ENCODE measurements around the gene MOB2.
"Not testable (repeated sequence)": the region's sequence is repeated elsewhere in the genome, so short reads cannot be mapped to it uniquely, and the experiment has no call there.

The MOB2 gene

DNA sequence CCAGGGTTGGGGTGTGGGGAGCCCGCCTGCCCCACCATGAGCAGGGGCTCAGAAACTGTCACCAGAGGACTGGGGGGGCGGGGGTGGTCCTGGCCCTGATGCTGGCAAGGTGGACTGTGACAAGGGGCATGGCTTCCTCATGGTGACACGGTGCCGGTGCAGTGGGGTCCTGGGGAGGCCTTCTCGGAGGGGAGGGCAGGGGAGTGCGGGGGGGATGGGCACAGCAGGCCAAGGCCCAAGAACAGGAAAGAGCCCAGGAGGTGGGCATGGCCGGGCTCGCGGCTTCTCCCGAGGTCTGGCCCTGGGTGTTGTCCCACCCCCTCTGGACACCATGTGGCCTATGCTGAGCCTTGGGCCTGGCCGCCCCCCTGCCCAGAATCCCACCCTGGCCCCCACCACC is 47.2 kb downstream of the MOB2 start:
- DNase-seq, result no peak

DNA sequence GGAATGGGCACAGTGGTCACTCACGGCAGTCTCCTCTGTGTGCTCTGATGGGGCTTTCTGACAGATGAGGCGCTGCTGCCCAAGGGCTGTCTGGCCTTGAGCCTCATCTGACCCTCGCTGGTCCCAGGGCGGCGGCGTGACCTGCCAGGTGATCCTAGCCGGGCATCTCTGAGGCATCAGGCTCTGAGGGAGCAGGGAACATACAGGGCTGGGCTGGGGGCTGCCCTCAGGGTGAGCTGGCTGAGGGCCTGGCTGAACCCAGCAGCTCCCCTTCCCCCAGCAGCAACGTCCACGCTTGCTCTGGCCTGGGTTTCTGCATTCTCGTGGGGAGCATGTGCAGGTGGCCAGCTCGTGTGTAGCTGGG is 47.6 kb downstream of the MOB2 start:
- DNase-seq, result no peak

DNA sequence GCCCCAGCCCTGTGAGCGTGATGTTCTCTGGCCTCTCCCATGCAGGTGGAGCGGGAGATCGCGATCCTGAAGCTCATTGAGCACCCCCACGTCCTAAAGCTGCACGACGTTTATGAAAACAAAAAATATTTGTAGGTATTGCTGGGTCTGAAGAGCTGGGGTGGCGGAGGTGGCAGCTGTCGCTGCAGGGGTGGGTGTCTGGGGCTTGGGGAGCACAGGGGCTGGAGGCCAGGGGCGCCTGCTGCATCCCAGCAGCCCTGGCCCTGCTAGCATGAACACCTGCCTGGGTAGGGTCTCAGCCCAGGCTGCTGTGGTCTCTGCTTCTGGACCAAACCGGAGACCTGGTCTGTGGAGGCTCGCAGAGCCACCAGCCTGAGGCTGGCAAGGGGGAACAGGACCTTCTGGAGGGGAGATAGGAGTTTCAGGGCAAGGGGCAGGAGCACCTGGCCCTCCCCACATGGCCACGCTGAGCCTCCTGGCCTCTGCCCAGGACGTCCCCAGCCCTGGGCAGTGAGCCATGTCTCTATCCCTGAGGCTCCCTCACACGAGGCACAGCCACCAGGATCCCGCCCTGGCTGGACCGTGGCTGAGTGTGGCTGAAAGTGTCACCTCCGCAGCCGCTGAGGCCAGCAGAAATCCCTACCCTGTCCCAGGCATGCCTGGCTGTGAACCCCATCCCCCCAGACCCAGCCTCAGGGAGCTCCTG is 48.2 kb downstream of the MOB2 start:
- DNase-seq, result no peak

DNA sequence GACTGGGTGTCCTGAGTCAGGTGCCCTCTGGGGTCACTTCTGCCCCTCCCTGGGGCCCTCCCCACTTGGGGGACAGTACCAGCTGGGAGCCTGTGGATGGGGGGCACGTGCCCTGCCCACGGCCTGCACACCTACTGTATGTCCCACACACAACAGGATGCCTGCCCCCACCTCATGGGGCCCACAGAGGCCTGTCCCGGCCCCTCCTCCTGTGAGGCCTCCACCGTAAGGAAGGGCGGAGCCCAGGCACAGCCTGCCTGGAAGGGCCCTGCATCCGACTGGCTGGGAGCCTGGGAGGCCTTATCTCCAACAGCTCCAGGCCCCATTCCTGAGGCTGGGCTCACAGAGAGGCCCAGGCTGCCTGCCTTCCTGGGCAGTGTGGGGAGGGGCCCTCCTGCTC is 49.1 kb downstream of the MOB2 start:
- DNase-seq, result no peak

DNA sequence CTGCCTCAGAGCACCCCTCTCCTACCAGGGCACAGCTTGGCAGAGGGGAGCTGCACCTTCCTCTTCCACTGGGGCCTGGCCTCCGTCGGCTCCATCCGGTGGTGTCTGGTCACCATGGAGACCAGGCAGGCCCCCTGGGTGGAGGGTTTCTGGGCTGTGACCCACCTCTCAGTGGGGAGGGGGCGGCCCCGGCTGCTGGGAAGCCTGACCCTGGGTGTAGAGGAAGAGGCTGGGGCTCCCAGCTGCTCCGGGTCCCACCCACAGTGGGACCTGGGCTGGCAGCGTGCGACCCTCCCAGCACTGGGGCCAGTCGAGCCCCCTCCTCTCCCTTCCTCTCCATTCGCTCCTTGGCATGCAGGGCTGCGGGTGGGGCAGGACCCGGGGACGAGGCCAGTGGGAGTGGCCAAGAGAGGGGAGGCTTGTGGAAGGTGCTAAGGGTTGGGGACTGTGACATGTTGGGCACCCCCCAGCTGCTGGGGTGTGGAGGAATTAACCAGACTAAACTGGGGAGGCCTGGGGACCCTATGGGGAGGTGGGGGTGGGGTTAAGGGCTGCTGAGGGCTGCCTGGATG is 50.0 kb downstream of the MOB2 start:
- DNase-seq, result no peak

DNA sequence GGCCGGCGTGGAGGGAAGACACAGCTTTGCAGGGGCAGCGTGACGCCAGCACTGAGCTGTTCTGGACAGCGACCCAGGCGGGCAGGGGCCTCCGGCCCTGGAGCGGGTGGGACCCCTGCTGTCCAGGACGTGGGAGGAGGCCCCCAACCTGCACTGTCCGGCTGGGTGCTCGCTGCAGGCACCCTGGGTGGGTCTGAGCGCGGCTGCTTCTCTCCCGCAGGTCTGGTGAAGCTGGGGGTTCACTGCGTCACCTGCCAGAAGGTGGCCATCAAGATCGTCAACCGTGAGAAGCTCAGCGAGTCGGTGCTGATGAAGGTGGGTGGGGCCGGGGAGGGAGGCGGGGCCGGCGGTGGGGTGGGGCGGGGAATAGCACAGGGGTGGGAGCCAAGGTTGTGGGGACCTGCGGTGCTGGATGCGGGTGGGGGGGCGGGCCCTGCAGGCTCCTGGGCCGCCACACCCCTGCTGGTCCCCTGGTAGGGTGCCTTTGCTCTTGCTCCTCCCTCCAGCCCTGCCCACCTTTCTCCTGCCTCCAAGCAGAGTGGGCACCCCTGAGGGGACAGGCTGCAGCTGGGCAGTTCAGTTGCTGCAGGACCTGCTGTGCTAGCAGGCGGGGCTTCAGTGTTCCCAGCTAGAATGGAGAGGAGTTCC is 50.6 kb downstream of the MOB2 start:
- no peak for DNase-seq

DNA sequence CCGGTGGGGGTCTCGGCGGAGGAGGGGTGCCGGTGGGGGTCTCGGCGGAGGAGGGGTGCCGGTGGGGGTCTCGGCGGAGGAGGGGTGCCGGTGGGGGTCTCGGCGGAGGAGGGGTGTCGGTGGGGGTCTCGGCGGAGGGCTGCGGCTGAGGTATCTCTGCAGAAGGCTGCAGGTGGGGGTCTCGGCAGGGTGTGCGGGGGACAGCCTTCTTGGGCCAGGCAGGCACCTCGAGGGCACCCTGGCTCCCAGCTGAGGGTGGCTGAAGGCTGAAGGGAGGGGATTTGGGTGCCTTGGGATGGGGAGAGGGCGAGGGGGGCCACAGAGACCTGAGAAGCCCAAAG is 51.1 kb downstream of the MOB2 start:
- not testable (repeated sequence) for DNase-seq

DNA sequence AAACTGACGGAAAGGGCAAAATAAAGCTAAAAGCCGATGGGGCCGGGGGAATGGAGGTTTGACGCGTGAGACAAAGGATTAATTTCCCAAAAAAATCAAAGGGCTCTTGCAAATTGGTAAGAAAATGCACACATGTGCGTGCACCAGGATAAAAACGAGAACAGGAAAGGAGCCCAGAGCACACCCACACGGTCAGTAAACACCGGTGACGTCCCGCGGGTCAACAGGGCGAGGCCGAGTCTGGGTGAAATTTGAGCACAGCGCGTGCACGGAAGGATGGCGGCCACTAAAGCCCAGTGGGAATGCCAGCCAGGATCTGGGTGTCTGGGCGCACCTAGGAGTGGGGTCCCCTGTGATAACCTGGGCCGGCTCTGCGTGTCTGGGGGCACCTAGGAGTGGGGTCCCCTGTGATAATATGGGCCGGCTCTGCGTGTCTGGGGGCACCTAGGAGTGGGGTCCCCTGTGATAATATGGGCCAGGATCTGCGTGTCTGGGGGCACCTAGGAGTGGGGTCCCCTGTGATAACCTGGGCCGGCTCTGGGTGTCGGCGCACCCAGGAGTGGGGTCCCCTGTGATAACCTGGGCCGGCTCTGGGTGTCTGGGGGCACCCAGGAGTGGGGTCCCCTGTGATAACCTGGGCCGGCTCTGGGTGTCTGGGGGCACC is 52.5 kb downstream of the MOB2 start:
- no peak for DNase-seq

DNA sequence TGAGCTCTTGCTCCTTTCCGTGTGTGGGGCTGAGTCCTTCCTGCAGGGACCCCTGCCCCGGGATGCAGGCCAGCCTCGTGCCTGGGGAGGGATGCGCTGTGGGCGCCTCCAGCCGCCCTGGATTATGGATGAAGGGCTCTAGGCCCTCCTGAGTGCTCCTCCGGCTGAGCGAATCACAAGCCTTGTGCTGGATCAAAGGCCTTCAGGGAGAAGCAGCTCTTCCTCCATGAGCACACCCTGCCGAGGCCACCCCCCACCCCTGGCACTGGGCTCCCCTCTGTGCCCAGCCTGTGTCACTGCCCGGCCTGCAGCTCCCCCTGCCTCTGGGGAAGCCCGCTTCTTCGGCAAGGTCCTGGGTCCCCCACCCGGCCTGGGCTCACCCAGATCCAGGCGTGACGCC is 53.0 kb downstream of the MOB2 start:
- no peak for DNase-seq

DNA sequence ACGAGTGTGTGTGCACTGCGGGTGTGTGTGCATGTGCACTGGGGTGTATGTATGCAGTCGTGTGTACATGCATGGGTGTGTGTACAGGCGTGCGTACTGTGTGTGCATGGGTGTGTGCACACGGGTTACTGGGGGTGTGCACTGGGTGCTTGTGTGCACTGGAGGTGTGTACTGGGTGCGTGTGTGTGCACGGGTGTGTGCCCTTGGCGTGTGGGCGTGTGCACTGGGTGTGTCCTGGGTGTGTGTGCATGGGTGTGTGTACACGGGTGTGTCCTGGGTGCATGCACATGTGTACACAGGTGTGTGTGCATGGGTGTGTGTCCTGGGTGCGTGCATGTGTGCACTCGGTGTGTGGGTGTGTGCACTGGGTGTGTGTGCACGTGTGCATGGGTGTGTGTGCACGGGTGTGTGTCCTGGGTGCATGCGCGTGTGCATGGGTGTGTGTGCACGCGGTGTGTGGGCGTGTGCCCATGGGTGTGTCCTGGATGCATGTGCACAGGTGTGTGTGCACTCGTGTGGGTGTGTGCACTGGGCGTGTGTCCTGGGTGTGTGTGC is 57.7 kb downstream of the MOB2 start:
- DNase-seq, result no peak

DNA sequence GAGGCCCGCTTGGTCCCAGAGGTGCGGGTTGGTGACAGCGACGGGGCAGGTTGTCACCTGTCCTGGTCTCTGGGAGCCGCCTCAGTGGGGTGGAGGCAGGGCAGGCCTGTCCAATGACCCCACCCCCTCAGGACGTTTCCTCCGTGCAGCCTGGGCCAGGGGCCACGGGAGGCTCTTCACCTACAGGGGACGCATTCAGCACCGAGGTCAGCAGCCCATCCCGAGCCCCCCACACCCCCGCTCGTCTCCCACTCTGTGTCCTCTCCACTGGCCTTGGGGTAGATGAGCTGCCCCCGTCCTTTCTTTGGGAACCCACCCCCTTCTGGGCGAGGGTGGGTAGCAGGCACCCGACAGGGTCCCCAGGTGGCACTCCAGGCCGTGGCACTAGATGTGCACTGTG is 61.1 kb downstream of the MOB2 start:
- no peak for DNase-seq

DNA sequence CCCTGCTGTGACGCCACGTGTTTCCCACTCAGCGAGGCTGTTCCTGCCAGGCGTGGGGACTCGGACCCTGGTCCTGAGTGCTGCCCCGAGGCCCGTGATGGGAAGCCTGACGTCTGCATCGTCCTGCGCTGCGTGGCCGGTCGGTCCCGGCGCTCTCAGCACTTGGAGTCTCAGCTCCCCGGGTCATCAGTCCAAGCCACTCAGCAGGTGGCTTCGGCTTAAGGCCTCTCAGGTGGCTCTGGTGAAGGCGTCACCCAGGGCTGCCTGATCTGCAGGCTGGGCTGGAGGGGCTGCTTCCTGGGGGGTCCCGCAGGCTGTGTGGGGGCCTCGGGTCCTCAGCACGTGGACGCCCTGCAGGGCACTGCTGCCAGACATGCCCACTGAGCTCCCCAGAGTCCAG is 61.6 kb downstream of the MOB2 start:
- DNase-seq, result no peak

DNA sequence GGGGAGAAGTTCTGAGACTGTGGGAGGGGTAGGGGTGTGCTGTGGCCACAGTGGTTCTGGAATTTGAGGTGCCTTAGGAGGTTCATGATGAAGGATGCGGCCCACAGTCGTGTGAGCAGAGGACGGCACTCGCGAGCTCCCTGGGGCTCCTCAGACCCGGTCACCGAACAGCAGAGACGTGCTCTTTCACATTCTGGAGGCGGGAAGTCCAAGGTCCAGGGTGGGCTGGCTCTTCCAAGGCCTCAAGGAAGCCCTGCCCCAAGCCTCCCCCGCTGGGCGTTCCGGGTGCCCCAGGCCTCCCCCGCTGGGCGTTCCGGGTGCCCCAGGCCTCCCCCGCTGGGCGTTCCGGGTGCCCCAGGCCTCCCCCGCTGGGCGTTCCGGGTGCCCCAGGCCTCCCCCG is 63.2 kb downstream of the MOB2 start:
- DNase-seq, result not testable (repeated sequence)

DNA sequence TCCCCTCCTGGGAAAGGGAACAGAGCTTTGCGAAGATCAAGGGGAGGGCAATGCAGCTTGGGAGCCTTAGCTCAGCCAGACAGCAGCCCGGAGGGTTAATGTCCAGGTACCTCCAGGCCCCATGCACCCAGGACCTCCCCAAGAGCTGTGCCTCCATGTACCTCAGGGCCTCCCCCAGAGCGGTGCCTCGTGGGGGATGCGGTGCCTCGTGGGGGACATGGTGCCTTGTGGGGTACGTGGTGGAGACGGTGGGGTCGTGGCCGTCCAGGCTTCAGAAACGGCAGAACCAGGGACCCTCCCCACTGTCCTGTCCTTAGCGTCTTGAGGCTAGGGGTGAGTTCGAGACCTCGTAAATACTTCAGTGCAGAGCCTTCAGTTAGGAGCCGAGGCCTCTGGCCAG is 63.6 kb downstream of the MOB2 start:
- no peak for DNase-seq

DNA sequence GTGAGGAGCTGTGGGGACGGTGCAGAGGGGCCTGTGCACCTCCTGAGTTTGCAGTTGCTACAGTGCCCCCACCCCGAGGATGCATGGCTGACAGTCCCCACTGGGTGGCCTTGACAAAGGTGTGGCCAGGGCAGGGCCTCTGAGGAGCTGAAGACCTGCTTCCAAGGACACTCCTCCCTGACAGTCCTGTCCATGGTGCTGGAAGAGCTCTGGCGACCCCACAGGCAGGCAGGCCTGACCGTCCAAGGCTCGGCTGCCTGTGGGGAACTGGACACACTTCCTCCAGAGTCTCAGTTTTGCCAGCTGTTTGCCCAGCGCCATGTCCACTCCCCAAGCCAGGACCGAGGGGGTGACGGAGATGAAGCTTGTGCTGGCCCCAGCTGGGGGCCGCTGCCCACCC is 64.1 kb downstream of the MOB2 start:
- DNase-seq, result no peak

DNA sequence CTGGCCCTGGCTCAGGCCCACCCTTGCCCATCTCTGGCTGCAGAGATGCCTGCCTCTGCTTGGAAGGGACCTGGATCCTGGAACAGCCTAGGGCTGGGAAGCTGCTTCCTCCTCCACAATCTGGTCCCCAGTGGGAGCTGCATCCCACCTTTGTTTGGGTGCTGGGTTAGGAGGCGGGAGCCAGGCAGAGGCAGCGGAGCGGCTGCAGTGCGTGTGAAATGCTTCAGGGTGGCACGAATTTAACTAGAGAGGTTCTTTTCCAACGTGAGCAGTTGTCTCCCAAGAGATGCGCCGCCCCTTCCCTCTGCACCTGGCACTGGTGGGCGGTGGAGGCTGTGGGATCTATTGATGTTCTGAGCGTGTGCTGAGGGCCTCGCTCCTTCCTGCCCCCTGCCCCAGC is 65.3 kb downstream of the MOB2 start:
- no peak for DNase-seq

DNA sequence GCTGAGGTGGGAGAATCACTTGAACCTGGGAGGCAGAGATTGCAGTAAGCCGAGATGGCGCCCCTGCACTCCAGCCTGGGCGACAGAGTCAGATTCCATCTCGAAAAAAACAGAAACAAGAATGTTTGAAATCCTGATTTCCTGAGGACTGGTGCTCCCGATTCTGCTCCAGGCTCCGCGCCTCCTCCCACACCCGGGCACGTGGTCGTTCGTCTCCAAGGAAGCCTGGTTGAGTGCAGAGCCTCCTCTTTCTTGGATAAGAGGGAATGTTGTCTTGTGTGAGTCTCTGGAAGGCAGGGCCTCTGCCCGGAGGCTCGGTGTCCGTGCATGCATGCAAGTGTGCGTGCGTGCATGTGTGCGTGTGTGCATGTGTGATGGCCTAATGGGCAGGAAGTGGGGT is 66.8 kb downstream of the MOB2 start:
- no peak for DNase-seq

Data from activated CD8-positive, alpha-beta memory T cell treated with anti-CD3 and anti-CD28 coated beads, Interleukin-2, amount 50 U/mL, for 4 hours (primary cell).